ENCODE measurements around the gene EIF4B. TPM values are rescaled to one million over a fixed set of nuclear protein-coding genes. Genes with fewer than 3 reads are reported as not detected.

EIF4B gene
- polyA plus RNA-seq, 1 experiment = 296 TPM

DNA sequence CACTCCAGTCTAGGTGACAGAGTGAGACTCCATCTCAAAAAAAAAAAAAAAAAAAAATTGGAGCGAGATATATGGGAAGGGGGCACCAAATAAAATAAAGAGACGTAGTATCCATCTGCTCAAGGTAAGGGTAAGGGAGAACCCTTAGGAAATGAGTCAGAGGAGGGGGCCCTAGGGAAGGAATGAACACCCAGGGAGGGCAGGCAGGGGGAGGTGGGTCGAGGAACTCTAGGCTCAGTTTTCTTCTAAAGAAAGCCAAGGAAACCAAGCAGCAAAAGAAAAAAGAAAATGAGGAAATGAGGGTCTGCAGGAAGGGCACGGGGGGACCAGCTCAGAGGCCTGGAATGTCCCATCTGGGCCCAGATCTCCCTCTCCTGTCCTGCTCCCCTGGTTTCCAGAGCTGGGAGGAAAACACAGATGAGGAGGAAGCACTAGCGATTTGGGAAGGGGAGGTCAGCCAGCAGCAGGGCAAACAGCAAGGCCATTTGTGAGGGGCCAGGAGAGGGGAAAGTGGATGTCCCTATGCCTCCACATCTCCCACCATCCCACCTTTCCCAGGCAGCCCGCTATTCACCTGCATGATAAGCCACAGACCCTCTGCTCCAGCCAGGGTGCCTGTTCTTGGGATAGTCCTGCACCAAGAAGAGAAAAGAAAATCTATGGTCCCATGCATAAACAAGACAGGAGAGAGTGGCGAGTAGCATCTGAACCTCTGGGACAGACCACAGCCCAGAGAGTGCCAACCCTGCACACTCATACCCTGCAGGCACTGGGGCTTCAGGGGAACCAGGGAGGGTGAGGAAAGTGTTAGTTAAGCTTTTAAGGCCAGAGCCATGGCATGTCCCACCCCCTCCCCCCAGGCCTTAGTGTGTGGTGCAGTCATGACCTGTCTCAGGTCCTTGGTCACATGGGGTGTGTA lies 61.1 kb downstream of the EIF4B start:
- Histone ChIP-seq H3K36me3 (ENCODE audit: control insufficient read depth, insufficient read depth, low read length) (peaks cover 16% of the 10 kb centered on the region), H3K4me3 (ENCODE audit: low read depth, low read length) (no peak overlapping the region), H3K27me3 (ENCODE audit: control insufficient read depth, insufficient read depth, low read length) (no peaks in the 10 kb centered on the region)
- CTCF ChIA-PET = interaction anchor here (1.1 to 17.3 kb wide), 9 partner anchors 11 to 176 kb away, joined by 4 to 416 read pairs (median 24); partner anchors contain the start of genes IGFBP6, SOAT2, SPRYD3 and TNS2
- DNase-seq (ENCODE audit: low read depth) = no peak
- TF ChIP-seq CTCF (IDR thresholded peaks at IDR 0.05; ENCODE audit: insufficient read depth, low read depth, low read length) = no peak
- POLR2A ChIA-PET = interaction anchor here (0.5 to 1.3 kb wide), 2 partner anchors 12 to 33 kb away, joined by 3 to 7 read pairs; partner anchors contain the start of gene SPRYD3

DNA sequence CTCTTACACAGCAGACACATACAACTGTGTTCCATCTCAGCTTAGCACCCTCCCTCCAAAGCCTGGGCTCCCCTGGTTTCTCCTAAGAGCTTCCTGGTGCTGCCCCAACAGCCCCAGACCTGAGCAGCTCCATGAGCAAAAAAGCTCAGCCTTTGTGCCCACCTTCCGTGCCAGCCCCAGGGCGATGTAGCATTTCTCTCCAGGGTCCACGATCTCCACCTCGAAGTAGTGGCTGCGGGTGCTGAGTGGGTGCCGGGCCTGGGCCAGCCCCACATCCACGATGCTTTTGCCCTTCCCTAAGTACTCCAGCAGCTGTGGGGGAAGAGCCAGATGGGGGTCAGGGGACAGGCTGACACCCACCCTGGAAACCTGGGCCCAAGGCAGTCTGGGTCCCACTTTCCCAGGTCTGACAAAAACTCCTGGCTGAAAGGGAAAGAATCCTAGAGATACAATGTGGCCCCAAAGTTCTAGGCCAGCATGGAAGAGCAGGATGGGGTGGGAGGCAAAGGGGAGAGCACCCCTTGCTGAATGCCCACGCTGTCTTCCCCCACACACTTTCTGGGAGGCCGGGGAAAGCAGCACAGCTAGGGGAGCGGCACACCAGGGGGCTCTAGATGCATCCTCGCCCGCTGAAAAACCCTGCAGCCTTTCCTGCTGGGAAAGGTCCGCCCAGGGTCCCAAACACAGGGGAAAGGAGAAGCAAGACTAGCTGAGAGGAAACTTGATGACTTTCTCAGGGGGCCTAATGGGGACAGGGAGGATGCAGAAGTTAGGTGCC lies 61.9 kb downstream of the EIF4B start:
- H3K27me3 ChIP-seq (ENCODE audit: control insufficient read depth, insufficient read depth, low read length) = no peaks in the 10 kb centered on the region
- POLR2A ChIA-PET = interaction anchor here (0.5 to 1.3 kb wide), 2 partner anchors 11 kb away, joined by 3 to 8 read pairs; partner anchors contain the start of gene SPRYD3
- TF ChIP-seq CTCF (IDR thresholded peaks at IDR 0.05; ENCODE audit: insufficient read depth, low read depth, low read length) = no peak
- CTCF ChIA-PET = interaction anchor here (1.3 to 17.3 kb wide), 3 partner anchors 8 to 29 kb away, joined by 5 to 416 read pairs (median 285); partner anchors contain the start of genes IGFBP6, SOAT2 and TNS2
- no peak for DNase-seq (ENCODE audit: low read depth)
- peaks cover 11% of the 10 kb centered on the region for H3K36me3 ChIP-seq (ENCODE audit: control insufficient read depth, insufficient read depth, low read length)
- H3K4me3 ChIP-seq (ENCODE audit: low read depth, low read length) = no peak overlapping the region

- H3K36me3 ChIP-seq (ENCODE audit: control insufficient read depth, insufficient read depth, low read length) = peaks cover 9% of the 10 kb centered on the region
- no peak for DNase-seq (ENCODE audit: low read depth)
- ChIA-PET CTCF (interaction anchor here (1.3 to 17.3 kb wide), 3 partner anchors 9 to 28 kb away, joined by 5 to 416 read pairs (median 285); partner anchors contain the start of genes IGFBP6, SOAT2 and TNS2), POLR2A (no interaction called here)
- H3K4me3 ChIP-seq (ENCODE audit: low read depth, low read length) = no peak overlapping the region
- no peaks in the 10 kb centered on the region for H3K27me3 ChIP-seq (ENCODE audit: control insufficient read depth, insufficient read depth, low read length)
- no peak for TF ChIP-seq CTCF (IDR thresholded peaks at IDR 0.05; ENCODE audit: insufficient read depth, low read depth, low read length)
Observed at GRCh38 chr12:53068811-53069585, 62.7 kb downstream of the EIF4B start.

DNA sequence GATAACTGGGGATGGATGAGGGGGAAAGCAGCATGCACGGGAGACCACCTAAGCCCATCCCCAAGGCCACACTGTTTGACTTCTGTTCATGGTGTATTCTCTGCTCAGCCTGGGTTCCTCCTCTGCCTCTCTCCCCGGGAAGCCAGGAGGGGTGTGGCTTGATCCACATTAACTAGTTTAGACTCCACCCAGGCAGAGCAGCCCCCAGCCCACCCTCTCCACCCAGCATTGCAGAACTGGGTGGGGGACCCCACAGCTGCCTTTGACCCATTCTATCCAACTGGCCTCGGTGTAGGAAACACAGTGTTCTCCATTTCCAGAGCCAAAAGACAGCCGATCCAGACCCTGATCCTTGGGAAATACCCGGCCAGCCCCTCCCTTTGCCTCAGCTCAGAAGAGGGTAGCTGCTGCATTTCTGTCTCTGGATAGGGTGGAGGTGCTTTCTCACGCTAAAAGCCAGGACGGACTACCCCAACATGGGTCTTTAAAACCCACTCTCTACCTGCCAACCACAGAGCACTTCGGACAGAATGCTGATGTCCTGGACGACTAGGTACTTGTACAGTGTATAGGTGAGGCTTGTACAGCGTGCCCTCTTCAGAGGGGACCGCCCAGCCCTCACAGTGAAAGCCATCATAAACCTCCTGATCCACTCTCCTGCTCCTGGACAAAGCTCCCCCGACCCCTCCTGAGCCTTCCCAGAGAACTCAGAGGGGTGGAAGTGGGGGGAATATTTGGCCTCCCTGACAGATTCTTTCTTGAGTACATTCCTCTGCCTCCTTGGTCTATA lies 63.6 kb downstream of the EIF4B start:
- ChIA-PET POLR2A (no interaction called here), CTCF (interaction anchor here (0.9 to 17.3 kb wide), 4 partner anchors 9 to 27 kb away, joined by 3 to 416 read pairs (median 145); partner anchors contain the start of genes IGFBP6, SOAT2, SPRYD3 and TNS2)
- TF ChIP-seq CTCF (IDR thresholded peaks at IDR 0.05; ENCODE audit: insufficient read depth, low read depth, low read length) = no peak
- H3K36me3 ChIP-seq (ENCODE audit: control insufficient read depth, insufficient read depth, low read length) = peaks cover 14% of the 10 kb centered on the region
- no peak overlapping the region for H3K4me3 ChIP-seq (ENCODE audit: low read depth, low read length)
- no peak for DNase-seq (ENCODE audit: low read depth)
- H3K27me3 ChIP-seq (ENCODE audit: control insufficient read depth, insufficient read depth, low read length) = no peaks in the 10 kb centered on the region

All from BJ (cell line).